OCI-LY7 (cell line): ENCODE measurements around the gene CRYBA4. TPM values are rescaled to one million over a fixed set of nuclear protein-coding genes. Genes with fewer than 3 reads are reported as not detected.

Source experiments
- BruUV-seq: library from RNA; stranded (reverse); fragments of 400-500 nt; replicated peaks from 2 replicates; lab custom pipeline; 2021; lab: Mats Ljungman, UMichigan
- CTCF ChIA-PET: fragments of 300-600 bp; sonication (Branson Sonifier 250); formaldehyde crosslinking; loops from one replicate; lab custom pipeline; 2022; ENCODE audit warnings: antibody characterized with exemption; ENCODE audit not compliant: unreplicated experiment; lab: Charles Lee
- POLR2A ChIA-PET: fragments of 300-600 bp; sonication (Branson Sonifier 250); formaldehyde crosslinking; loops from one replicate; lab custom pipeline; 2022; ENCODE audit warnings: antibody characterized with exemption; lab: Charles Lee
- DNase-seq: peaks from one replicate; pipeline ENCODE4 v3.0.0-alpha.2; 2015; ENCODE audit warnings: low spot score
- H2AFZ ChIP-seq: fragments of 200-600 bp; sonication (generic), shearing (Covaris generic); 2 replicates; pipeline ENCODE4 v1.6.1; 2014; ENCODE audit warnings: mild to moderate bottlenecking, antibody characterized with exemption, low read length, moderate library complexity
- H3K27ac ChIP-seq: fragments of 200-600 bp; sonication (generic); 2 replicates; pipeline ENCODE4 v1.5.1; 2014; ENCODE audit warnings: mixed run types, low read depth, mild to moderate bottlenecking, moderate library complexity, low read length, inconsistent platforms; ENCODE audit not compliant: poor library complexity, severe bottlenecking
- H3K36me3 ChIP-seq: fragments of 200-600 bp; sonication (generic); 2 replicates; pipeline ENCODE4 v1.6.1; 2014; ENCODE audit warnings: mild to moderate bottlenecking, antibody characterized with exemption, low read length, moderate library complexity, mixed read lengths; ENCODE audit not compliant: insufficient read depth
- H3K4me1 ChIP-seq: fragments of 200-600 bp; sonication (generic); 2 replicates; pipeline ENCODE4 v1.5.1; 2014; ENCODE audit warnings: mild to moderate bottlenecking, low read length; ENCODE audit not compliant: insufficient read depth, poor library complexity, severe bottlenecking
- H3K4me2 ChIP-seq: fragments of 200-600 bp; sonication (generic); 2 replicates; pipeline ENCODE4 v1.6.1; 2014; ENCODE audit warnings: mild to moderate bottlenecking, low read length
- H3K4me3 ChIP-seq: fragments of 200-600 bp; sonication (generic); 2 replicates; pipeline ENCODE4 v1.5.1; 2014; ENCODE audit warnings: mild to moderate bottlenecking, low read depth, low read length; ENCODE audit not compliant: poor library complexity, severe bottlenecking
- H3K79me2 ChIP-seq: fragments of 200-600 bp; sonication (generic); 2 replicates; pipeline ENCODE4 v1.6.1; 2016; ENCODE audit warnings: low read depth, mild to moderate bottlenecking, low read length, moderate library complexity, mixed read lengths; ENCODE audit not compliant: insufficient read depth
- H3K9me2 ChIP-seq: fragments of 200-600 bp; sonication (generic); 2 replicates; pipeline ENCODE4 v1.6.1; 2016; ENCODE audit warnings: mild to moderate bottlenecking, low read length, mixed read lengths; ENCODE audit not compliant: insufficient read depth
- H3K9me3 ChIP-seq: fragments of 200-600 bp; sonication (generic); 2 replicates; pipeline ENCODE4 v1.6.1; 2014; ENCODE audit warnings: mild to moderate bottlenecking, mixed run types, low read length, mixed read lengths
- H4K20me1 ChIP-seq: fragments of 200-600 bp; sonication (generic); 2 replicates; pipeline ENCODE4 v1.6.1; 2014; ENCODE audit warnings: mild to moderate bottlenecking, antibody characterized with exemption, low read length, moderate library complexity, mixed read lengths; ENCODE audit not compliant: insufficient read depth
- CTCF ChIP-seq: fragments of 200-600 bp; sonication (generic); conservative IDR thresholded peaks from 2 replicates; pipeline ENCODE4 v1.5.1; 2014; ENCODE audit warnings: mild to moderate bottlenecking, antibody characterized with exemption, low read length, moderate library complexity, mixed read lengths
- EZH2phosphoT487 ChIP-seq: fragments of 200-600 bp; sonication (generic); IDR thresholded peaks from 2 replicates; pipeline ENCODE4 v1.6.1; 2018; ENCODE audit warnings: low read depth, borderline replicate concordance, mild to moderate bottlenecking, mixed run types, antibody characterized with exemption, low read length, moderate library complexity, mixed read lengths
- intact Hi-C: fragments of 100-400 bp; cut with micrococcal nuclease; formaldehyde crosslinking; loops from one replicate; pipeline ENCODE4 v1.10.0; 2022; ENCODE audit not compliant: unreplicated experiment
- total RNA-seq, 2 experiments: library from RNA; depleted of rRNA in 1 of 2; stranded (reverse); fragments of >200 nt in 1 of 2; shearing (Covaris generic) in 1 of 2; gene quantifications; 2 replicates each; pipeline ENCODE4 v1.2.3, GENCODE V29; 2014 to 2022

Gene CRYBA4
- total RNA-seq, 2 experiments from 2014 or later: not detected

GRCh38 chr22:26602127-26602526 lies 19.6 kb upstream of the CRYBA4 start:
- H4K20me1 ChIP-seq: no peaks in the 10 kb centered on the region
- intact Hi-C loops: no loop called here
- H2AFZ ChIP-seq: no peak overlapping the region
- H3K4me2 ChIP-seq: no peak overlapping the region
- no peaks in the 10 kb centered on the region for H3K9me3 ChIP-seq
- no peaks in the 10 kb centered on the region for H3K79me2 ChIP-seq
- TF ChIP-seq CTCF (no peak), EZH2phosphoT487 (no peak)
- no peak for DNase-seq
- no peaks in the 10 kb centered on the region for H3K36me3 ChIP-seq
- CTCF ChIA-PET: no interaction called here
- H3K27ac ChIP-seq: no peak overlapping the region
- BruUV-seq: no TSS peak
- H3K4me1 ChIP-seq: no peaks in the 10 kb centered on the region
- H3K9me2 ChIP-seq: no peaks in the 10 kb centered on the region
- H3K4me3 ChIP-seq: no peak overlapping the region
- POLR2A ChIA-PET: no interaction called here

GRCh38 chr22:26604368-26604767 lies 17.4 kb upstream of the CRYBA4 start:
- ChIA-PET CTCF (no interaction called here), POLR2A (no interaction called here)
- 0 out of 2 replicates have a peak, but pooled peaks have one; percentile 31 for TF ChIP-seq CTCF
- no peak for TF ChIP-seq EZH2phosphoT487
- intact Hi-C loops: no loop called here
- Histone ChIP-seq H3K79me2 (no peaks in the 10 kb centered on the region), H3K9me3 (no peaks in the 10 kb centered on the region), H3K4me3 (no peak overlapping the region), H4K20me1 (no peaks in the 10 kb centered on the region), H2AFZ (no peak overlapping the region; the same call in 1 of the 2 replicates), H3K27ac (no peak overlapping the region), H3K9me2 (no peaks in the 10 kb centered on the region), H3K4me2 (no peak overlapping the region), H3K4me1 (peaks cover under 1% of the 10 kb centered on the region), H3K36me3 (no peaks in the 10 kb centered on the region)
- no TSS peak for BruUV-seq
- no peak for DNase-seq

- no peaks in the 10 kb centered on the region for H3K9me3 ChIP-seq
- BruUV-seq: no TSS peak
- TF ChIP-seq CTCF (no peak), EZH2phosphoT487 (no peak)
- H2AFZ ChIP-seq: no peak overlapping the region
- no peaks in the 10 kb centered on the region for H3K79me2 ChIP-seq
- ChIA-PET POLR2A (interaction anchor here (0.7 kb wide), 1 partner anchor 180 kb away, joined by 3 read pairs; no protein-coding TSS in a partner anchor), CTCF (interaction anchor here (0.8 kb wide), 1 partner anchor 17 kb away, joined by 3 read pairs; the partner anchor contains the start of gene TPST2)
- no peaks in the 10 kb centered on the region for H3K9me2 ChIP-seq
- no peak overlapping the region for H3K4me2 ChIP-seq
- H3K27ac ChIP-seq: no peak overlapping the region
- no peaks in the 10 kb centered on the region for H4K20me1 ChIP-seq
- no peaks in the 10 kb centered on the region for H3K36me3 ChIP-seq
- no peak overlapping the region for H3K4me3 ChIP-seq
- no peak for DNase-seq
- H3K4me1 ChIP-seq: peaks cover 19% of the 10 kb centered on the region
- intact Hi-C loops: no loop called here
Observed at GRCh38 chr22:26606611-26607010, 15.2 kb upstream of the CRYBA4 start.
